GM13977 (cell line): ENCODE data around the gene TMEM218.

ENCODE experiments used
- DNase-seq: peaks from one replicate; pipeline ENCODE4 v3.0.0; 2012; ENCODE audit warnings: low spot score
- CTCF ChIP-seq: IDR thresholded peaks from 2 replicates; pipeline ENCODE4 v1.5.1; 2012; ENCODE audit warnings: mild to moderate bottlenecking, control low read depth; ENCODE audit not compliant: insufficient read depth; ENCODE audit errors: extremely low read depth, missing control alignments
- in situ Hi-C: fragments of 300-500 bp; cut with MboI; formaldehyde crosslinking; loops from one replicate; pipeline ENCODE4 v1.12.0; 2022; ENCODE audit warnings: low sequenced_read_pairs, low pct_unique_long_range_greater_than_20kb, mixed read lengths, inconsistent platforms; ENCODE audit not compliant: unreplicated experiment

The TMEM218 gene

GRCh38 chr11:125123947-125124617 lies 12.7 kb upstream of the TMEM218 start:
- no peak for DNase-seq
- in situ Hi-C loops: no loop called here
- TF ChIP-seq CTCF: no peak

DNA sequence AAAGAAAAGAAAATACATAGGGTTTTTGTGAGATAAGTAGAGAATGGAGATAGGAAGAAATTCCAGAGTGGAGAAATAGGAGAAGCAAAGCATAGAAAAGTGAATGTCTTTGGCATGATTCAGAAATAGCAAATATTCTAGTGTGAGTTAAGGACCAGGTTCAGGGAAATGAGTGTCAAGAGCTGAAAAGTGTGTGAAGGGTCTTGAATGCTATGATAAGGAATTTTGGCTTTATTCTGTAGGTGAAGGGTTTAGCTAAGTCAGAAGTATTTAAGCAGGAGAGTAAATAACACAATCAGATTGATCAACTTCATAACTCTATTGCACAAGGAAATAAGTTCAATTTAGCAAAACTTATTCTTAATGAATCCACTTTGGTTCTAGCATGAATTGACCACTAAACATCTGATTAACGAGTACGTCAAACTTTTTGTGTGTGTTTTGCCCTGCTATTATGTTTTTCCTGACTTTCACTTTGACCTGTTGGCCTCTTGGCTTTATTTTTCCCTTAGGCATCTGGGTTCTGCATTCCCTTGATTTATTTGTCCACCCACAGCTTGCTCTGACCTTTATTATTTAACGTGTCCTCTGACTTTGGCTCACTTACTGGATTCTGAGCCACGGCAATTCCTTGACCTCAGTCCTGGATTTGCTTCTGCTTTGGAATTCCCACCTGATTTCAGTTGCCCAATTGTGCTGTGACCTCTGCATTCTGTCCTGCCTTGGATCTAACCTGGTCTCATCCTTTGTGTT lies 11.9 kb upstream of the TMEM218 start:
- DNase-seq: no peak

DNA sequence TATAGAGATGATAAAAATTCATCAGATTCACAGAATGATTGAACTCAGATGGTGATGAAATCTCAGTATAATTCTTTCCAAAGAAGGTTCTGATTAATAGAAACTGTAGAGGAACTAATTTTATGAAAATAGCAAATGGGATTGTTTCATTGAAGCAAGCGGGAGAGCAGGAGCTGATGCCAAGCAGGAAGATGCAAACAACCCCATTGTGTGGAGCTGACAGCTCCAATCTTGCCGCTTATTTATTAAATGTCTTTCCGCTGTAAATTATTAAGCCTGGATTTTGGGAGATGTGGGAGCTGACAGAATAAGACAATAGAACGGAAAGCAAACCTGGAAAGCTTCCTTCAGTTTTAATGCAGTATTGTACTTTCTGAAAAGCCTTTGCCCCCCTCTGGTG lies 6.0 kb upstream of the TMEM218 start:
- in situ Hi-C loops: no loop called here
- no peak for TF ChIP-seq CTCF
- DNase-seq: no peak

More for the DNA sequence above, 11.9 kb upstream of the TMEM218 start:
- in situ Hi-C loops: no loop called here
- no peak for TF ChIP-seq CTCF

DNA sequence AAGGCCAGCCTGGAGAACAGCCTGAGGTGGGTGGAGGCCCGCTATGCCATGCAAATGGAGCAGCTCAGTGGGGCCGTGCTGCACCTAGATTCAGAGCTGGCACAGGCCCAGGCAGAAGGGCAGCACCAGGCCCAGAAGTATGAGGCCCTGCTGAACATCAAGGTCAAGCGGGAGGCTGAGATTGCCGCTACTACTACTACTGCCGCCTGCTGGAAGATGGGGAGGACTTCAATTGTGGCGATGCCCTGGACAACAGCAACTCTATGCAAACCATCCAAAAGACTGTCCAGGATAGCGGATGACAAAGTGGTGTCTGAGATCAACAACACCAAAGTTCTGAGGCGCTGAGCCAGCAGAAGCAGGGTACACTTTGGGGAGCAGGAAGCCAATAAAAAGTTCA lies 3.1 kb upstream of the TMEM218 start:
- no peak for DNase-seq
- TF ChIP-seq CTCF: no peak
- in situ Hi-C loops: no loop called here

DNA sequence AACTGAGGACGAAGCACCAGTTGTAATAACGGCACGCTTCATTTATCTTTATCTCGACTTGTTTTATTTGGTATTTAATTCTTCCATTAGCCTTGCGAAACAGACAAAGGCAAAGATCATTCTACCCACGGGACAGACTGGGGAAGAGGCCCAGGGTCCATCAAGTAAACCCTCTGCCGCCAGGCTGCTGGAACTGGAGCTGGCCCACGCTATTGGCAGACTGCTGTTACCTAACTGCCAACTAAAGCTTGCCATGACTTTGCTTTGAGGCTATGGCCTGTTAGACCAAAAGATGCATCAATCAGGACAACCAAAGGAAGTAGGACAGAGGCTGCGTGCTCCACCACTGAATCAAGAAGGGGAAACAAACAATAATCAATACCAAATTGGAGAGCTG lies 780 bp upstream of the TMEM218 start:
- no peak for TF ChIP-seq CTCF
- in situ Hi-C loops: no loop called here
- no peak for DNase-seq

GRCh38 chr11:125111001-125111342 lies 454 bp downstream of the TMEM218 start:
- DNase-seq: no peak
- no peak for TF ChIP-seq CTCF
- in situ Hi-C loops: no loop called here
